GM12878 (cell line): ENCODE data around the gene C4B. TPM values are rescaled to one million over a fixed set of nuclear protein-coding genes. Genes with fewer than 3 reads are reported as not detected.
"Not testable (repeated sequence)": the region's sequence is repeated elsewhere in the genome, so short reads cannot be mapped to it uniquely, and the experiment has no call there.

Experiments
- ATAC-seq: fragments of 200-7000 bp; cut with Tn5 transposase; 3 replicates; pipeline ENCODE4 v1.9.1; 2020; ENCODE audit warnings: mild to moderate bottlenecking, moderate library complexity
- BruUV-seq: library from RNA; stranded (reverse); fragments of 400-500 nt; replicated peaks from 2 replicates; lab custom pipeline; 2021; lab: Mats Ljungman, UMichigan
- CTCF ChIA-PET: fragments of 300-600 bp; sonication (Branson Sonifier 250); formaldehyde crosslinking; extraction: SDS; loops from one replicate; lab custom pipeline; 2021; ENCODE audit warnings: inconsistent platforms; lab: Yijun Ruan, JAX
- POLR2A ChIA-PET: fragments of 350-600 bp; formaldehyde crosslinking; extraction: SDS; loops from one replicate; lab custom pipeline; 2021; ENCODE audit warnings: inconsistent platforms; lab: Charles Lee
- RAD21 ChIA-PET: fragments of 300-600 bp; sonication (Branson Sonifier 250); formaldehyde crosslinking; loops from one replicate; lab custom pipeline; 2023; ENCODE audit warnings: antibody characterized with exemption; ENCODE audit not compliant: unreplicated experiment; lab: Charles Lee
- SMC1A ChIA-PET: fragments of 300-600 bp; sonication (Branson Sonifier 250); formaldehyde crosslinking; loops from one replicate; lab custom pipeline; 2023; ENCODE audit not compliant: unreplicated experiment, uncharacterized antibody; lab: Charles Lee
- DNase-seq: peaks from one replicate; pipeline ENCODE4 v3.0.0-alpha.2; 2011; ENCODE audit warnings: low read depth, low spot score
- FAIRE-seq: peaks from 3 replicates; lab custom pipeline; 2011; peaks lifted over from hg19 to GRCh38; lab: Jason Lieb, UNC
- H2AFZ ChIP-seq: 2 replicates; pipeline ENCODE4 v1.6.0; 2011; ENCODE audit warnings: low read depth, low read length, control low read depth; ENCODE audit not compliant: control insufficient read depth
- H3K27ac ChIP-seq: 2 replicates; pipeline ENCODE4 v1.5.1; 2011; ENCODE audit warnings: control low read depth; ENCODE audit not compliant: control insufficient read depth, insufficient read depth
- H3K27me3 ChIP-seq, 2 experiments: replicated peaks in 1 of 2; 2 replicates each; pipeline versions ENCODE4 v1.6.0 to v1.6.1; 2011; ENCODE audit warnings: low read length in 1 of 2; ENCODE audit not compliant: control insufficient read depth in 2 of 2, insufficient read depth in 2 of 2
- H3K36me3 ChIP-seq, 2 experiments: 2 replicates each; pipeline ENCODE4 v1.5.1; 2011; ENCODE audit warnings: low read length in 1 of 2; ENCODE audit not compliant: control insufficient read depth in 2 of 2, insufficient read depth in 2 of 2
- H3K4me1 ChIP-seq: 2 replicates; pipeline ENCODE4 v1.6.1; 2011; ENCODE audit warnings: mild to moderate bottlenecking, low read length, moderate library complexity, mixed read lengths; ENCODE audit not compliant: control insufficient read depth, insufficient read depth
- H3K4me2 ChIP-seq: 2 replicates; pipeline ENCODE4 v1.6.0; 2011; ENCODE audit warnings: control low read depth; ENCODE audit not compliant: control insufficient read depth, insufficient read depth
- H3K4me3 ChIP-seq: fragments of 200-600 bp; sonication (generic); 2 replicates; pipeline ENCODE4 v1.5.1; 2016
- H3K79me2 ChIP-seq: 2 replicates; pipeline ENCODE4 v1.6.0; 2011; ENCODE audit warnings: low read length; ENCODE audit not compliant: control insufficient read depth, insufficient read depth
- H3K9ac ChIP-seq: 2 replicates; pipeline ENCODE4 v1.8.0; 2011; ENCODE audit warnings: low read length, control low read depth, mixed read lengths; ENCODE audit not compliant: control insufficient read depth, insufficient read depth
- H3K9me3 ChIP-seq: replicated peaks from 3 replicates; pipeline ENCODE4 v1.5.1; 2011; ENCODE audit warnings: mild to moderate bottlenecking, low read length; ENCODE audit not compliant: control insufficient read depth, insufficient read depth
- H4K20me1 ChIP-seq: 2 replicates; pipeline ENCODE4 v1.6.0; 2011; ENCODE audit not compliant: control insufficient read depth, insufficient read depth
- ATF7 ChIP-seq: fragments of 450-650 bp; IDR thresholded peaks from 2 replicates; pipeline ENCODE4 v1.6.1; 2016; ENCODE audit warnings: low read depth, mild to moderate bottlenecking
- BRCA1 ChIP-seq: IDR thresholded peaks from 2 replicates; pipeline ENCODE4 v1.6.1; 2011; ENCODE audit warnings: low read depth, low read length, improper control_type of control experiment
- CEBPB ChIP-seq, 2 experiments: fragments of 150-350 bp in 1 of 2; IDR thresholded peaks; 2 replicates each; pipeline ENCODE4 v1.6.1; 2012 to 2014; ENCODE audit warnings: low read depth in 2 of 2, low read length in 2 of 2, borderline replicate concordance in 1 of 2, inconsistent platforms in 1 of 2
- GATAD2B ChIP-seq: fragments of 450-650 bp; conservative IDR thresholded peaks from 2 replicates; pipeline ENCODE4 v1.6.1; 2017; ENCODE audit warnings: low read depth, mild to moderate bottlenecking, moderate library complexity
- MYB ChIP-seq: fragments of 150-350 bp; IDR thresholded peaks from 2 replicates; pipeline ENCODE4 v1.6.1; 2014; ENCODE audit warnings: mild to moderate bottlenecking, low read depth, low read length, borderline replicate concordance
- NFIC ChIP-seq: IDR thresholded peaks from 2 replicates; pipeline ENCODE4 v1.6.1; 2012; ENCODE audit warnings: low read depth, mild to moderate bottlenecking, inconsistent platforms, low read length, moderate library complexity
- NRF1 ChIP-seq: conservative IDR thresholded peaks from 2 replicates; pipeline ENCODE4 v1.6.1; 2011; ENCODE audit warnings: mild to moderate bottlenecking, low read depth, low read length, improper control_type of control experiment
- PAX8 ChIP-seq: fragments of 450-650 bp; IDR thresholded peaks from 2 replicates; pipeline ENCODE4 v1.6.1; 2017; ENCODE audit warnings: mild to moderate bottlenecking, moderate library complexity
- PML ChIP-seq: IDR thresholded peaks from 2 replicates; pipeline ENCODE4 v1.6.1; 2012; ENCODE audit warnings: low read length, inconsistent platforms
- RAD21 ChIP-seq: IDR thresholded peaks from 2 replicates; pipeline ENCODE4 v1.6.1; 2011; ENCODE audit warnings: mild to moderate bottlenecking, low read depth, low read length, moderate library complexity; ENCODE audit not compliant: insufficient read depth
- RFX5 ChIP-seq: IDR thresholded peaks from 2 replicates; pipeline ENCODE4 v1.6.1; 2011; ENCODE audit warnings: low read depth, low read length, improper control_type of control experiment
- SMC3 ChIP-seq: IDR thresholded peaks from 2 replicates; pipeline ENCODE4 v1.6.1; 2011; ENCODE audit warnings: low read length, improper control_type of control experiment, borderline replicate concordance
- YY1 ChIP-seq: IDR thresholded peaks from 2 replicates; pipeline ENCODE4 v1.6.1; 2011; ENCODE audit warnings: low read depth, mild to moderate bottlenecking, low read length
- WGBS: methylation state at CpG from one replicate; pipeline ENCODE4 v1.1.6; 2016; ENCODE audit warnings: low lambda C conversion rate; ENCODE audit not compliant: insufficient replicate concordance, insufficient coverage; ENCODE audit errors: missing lambda C conversion rate; 5-methylcytosine and 5-hydroxymethylcytosine counted together
- in situ Hi-C: fragments of 300-500 bp; cut with MboI; formaldehyde crosslinking; loops from 9 replicates; pipeline ENCODE4 v1.14.3; 2018; ENCODE audit warnings: mixed read lengths
- intact Hi-C: fragments of 100-400 bp; cut with micrococcal nuclease; formaldehyde crosslinking; loops from one replicate; pipeline ENCODE4 v1.14.2; 2022; ENCODE audit not compliant: unreplicated experiment
- polyA plus RNA-seq, 11 experiments: library from polyadenylated mRNA; depleted of rRNA in 4 of 11; unstranded in 6 of 11; stranded (reverse) in 5 of 11; fragments of >200 nt; fragmentation: Nextera tagmentation in 4 of 11; fragmentation: Illumina TruSeq in 1 of 11; extraction: Ambion mirVana in 4 of 11; extraction: Trizol in 1 of 11; gene quantifications; 1 replicate in 1 of 11; 2 replicates in 10 of 11; pipeline versions ENCODE4 v1.2.1 to v1.2.3, GENCODE V29; 2011 to 2016; ENCODE audit warnings: inconsistent platforms in 2 of 11, missing spikeins in 2 of 11, low read depth in 1 of 11
- total RNA-seq, 4 experiments: library from RNA; depleted of rRNA in 3 of 4; stranded (reverse); fragments of >200 nt in 3 of 4; fragmentation: Illumina TruSeq in 1 of 4; extraction: Trizol in 1 of 4; gene quantifications; 2 replicates each; pipeline versions ENCODE4 v1.2.1 to v1.2.3, GENCODE V29; 2013 to 2021
- TF ChIP-seq, protein P1 (sequence below), 3 experiments: IDR thresholded peaks in 2 of 3; conservative IDR thresholded peaks in 1 of 3; 2 replicates each; pipeline ENCODE4 v1.5.1; 2011; ENCODE audit warnings: low read depth in 3 of 3, low read length in 3 of 3, mild to moderate bottlenecking in 3 of 3, control low read depth in 2 of 3, moderate library complexity in 2 of 3, inconsistent platforms in 1 of 3, mixed read lengths in 1 of 3; ENCODE audit not compliant: control insufficient read depth in 2 of 3, insufficient read depth in 1 of 3; ENCODE audit errors: extremely low read depth in 1 of 3

C4B gene
- total and polyA plus RNA-seq, 10 of the 15 experiments (the other 5 are each of a cell fraction or from before 2014, with no cell fraction given) = 0.13 to 5.6 (median 1.7) TPM; not detected in 1

DNA sequence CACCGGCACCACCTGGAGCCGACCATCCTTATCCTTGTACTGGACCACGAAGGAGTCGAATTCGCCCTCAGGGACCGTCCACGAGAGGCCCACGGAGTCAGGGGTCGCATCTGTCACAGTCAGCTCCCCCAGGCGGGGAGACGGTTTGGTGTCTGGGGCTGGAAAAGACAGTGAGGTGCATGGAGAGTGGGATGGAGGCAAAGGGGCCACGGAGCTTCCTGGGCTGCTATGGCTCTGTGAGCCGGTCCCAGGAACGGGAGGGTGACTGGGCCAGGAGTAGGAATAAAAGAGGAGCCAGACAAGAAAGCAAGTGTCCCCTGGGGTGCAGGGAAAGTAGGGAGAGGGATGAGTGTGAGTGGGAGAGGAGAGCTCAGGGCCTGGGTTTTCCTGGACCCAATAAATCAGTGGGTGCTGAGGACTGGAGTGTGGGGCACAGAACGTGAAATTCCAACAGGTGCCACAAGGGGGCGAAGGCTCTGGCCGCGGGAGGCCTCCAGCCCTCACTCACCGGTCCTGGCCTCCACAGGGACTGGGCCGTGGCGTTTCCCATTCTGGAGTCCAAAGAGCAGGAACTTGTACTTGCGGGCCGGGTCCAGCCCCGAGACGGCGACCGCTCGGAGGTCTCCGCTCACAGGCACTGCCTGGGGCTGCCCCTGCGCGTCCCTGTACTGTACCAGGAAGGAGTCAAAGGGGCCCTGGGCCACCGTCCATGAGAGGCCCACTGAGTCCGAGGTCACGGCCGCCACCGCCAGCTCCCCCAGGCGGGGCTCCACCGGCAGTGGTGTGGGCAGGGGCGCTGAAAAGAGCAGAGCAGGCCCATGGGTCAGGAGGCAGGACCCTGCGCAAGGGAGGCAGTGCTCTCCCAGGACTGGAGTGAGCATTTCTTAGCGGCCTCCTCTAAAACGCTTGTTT, 33.5 kb downstream of the C4B start:
- FAIRE-seq (peak; percentile 64), ATAC-seq (peak; percentile 96), DNase-seq (no peak)
- BruUV-seq = no TSS peak
- Histone ChIP-seq H3K4me3 (no peak overlapping the region), H3K27ac (no peak overlapping the region), H4K20me1 (no peaks in the 10 kb centered on the region), H3K27me3 (peaks cover 0 to 3% of the 10 kb centered on the region in 2 experiments; a peak in 2 of 4 replicates), H3K9ac (no peak overlapping the region), H3K4me2 (no peak overlapping the region), H3K36me3 (no peaks in the 10 kb centered on the region), H3K9me3 (no peaks in the 10 kb centered on the region), H3K79me2 (no peaks in the 10 kb centered on the region), H2AFZ (no peak overlapping the region), H3K4me1 (no peaks in the 10 kb centered on the region)
- intact Hi-C loops (loop anchor here (10.0 kb wide), 1 partner anchor 107 kb away; the partner anchor contains the start of genes PPT2 and PRRT1), in situ Hi-C loops (no loop called here)
- ChIA-PET POLR2A (no interaction called here), SMC1A (interaction anchor here (0.6 to 0.7 kb wide), 3 partner anchors 113 to 739 kb away, joined by 3 read pairs; no protein-coding TSS in a partner anchor), RAD21 (interaction anchor here (0.8 kb wide), 1 partner anchor 664 kb away, joined by 3 read pairs; no protein-coding TSS in a partner anchor), CTCF (interaction anchor here (0.9 to 2.6 kb wide), 5 partner anchors 15 to 107 kb away, joined by 3 to 6 read pairs (median 3); no protein-coding TSS in a partner anchor)
- TF ChIP-seq RAD21 = peak; percentile 38; the same call in 1 of the 2 replicates
- peak; percentile 57 for TF ChIP-seq SMC3
- no peak for TF ChIP-seq NRF1
- peak; percentile 59; the same call in 1 of the 2 replicates for TF ChIP-seq YY1
- no peak for TF ChIP-seq NFIC
- no peak for TF ChIP-seq PAX8
- TF ChIP-seq, protein P1, sequence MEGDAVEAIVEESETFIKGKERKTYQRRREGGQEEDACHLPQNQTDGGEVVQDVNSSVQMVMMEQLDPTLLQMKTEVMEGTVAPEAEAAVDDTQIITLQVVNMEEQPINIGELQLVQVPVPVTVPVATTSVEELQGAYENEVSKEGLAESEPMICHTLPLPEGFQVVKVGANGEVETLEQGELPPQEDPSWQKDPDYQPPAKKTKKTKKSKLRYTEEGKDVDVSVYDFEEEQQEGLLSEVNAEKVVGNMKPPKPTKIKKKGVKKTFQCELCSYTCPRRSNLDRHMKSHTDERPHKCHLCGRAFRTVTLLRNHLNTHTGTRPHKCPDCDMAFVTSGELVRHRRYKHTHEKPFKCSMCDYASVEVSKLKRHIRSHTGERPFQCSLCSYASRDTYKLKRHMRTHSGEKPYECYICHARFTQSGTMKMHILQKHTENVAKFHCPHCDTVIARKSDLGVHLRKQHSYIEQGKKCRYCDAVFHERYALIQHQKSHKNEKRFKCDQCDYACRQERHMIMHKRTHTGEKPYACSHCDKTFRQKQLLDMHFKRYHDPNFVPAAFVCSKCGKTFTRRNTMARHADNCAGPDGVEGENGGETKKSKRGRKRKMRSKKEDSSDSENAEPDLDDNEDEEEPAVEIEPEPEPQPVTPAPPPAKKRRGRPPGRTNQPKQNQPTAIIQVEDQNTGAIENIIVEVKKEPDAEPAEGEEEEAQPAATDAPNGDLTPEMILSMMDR (IDR thresholded peaks at IDR 0.05 in 2 of 3, conservative IDR thresholded peaks at IDR 0.05 in 1 of 3; ENCODE audit: control insufficient read depth in 2 of 3, extremely low read depth in 1 of 3, insufficient read depth in 1 of 3, low read depth in 3 of 3, low read length in 3 of 3) = peak; percentile 78 to 90 (median 81)
- no peak for TF ChIP-seq ATF7
- no peak for TF ChIP-seq BRCA1
- TF ChIP-seq CEBPB (IDR thresholded peaks at IDR 0.05; ENCODE audit: borderline replicate concordance in 1 of 2, low read depth in 2 of 2, low read length in 2 of 2) = no peak
- TF ChIP-seq RFX5 = 0 out of 2 replicates have a peak, but pooled peaks have one; percentile 16
- TF ChIP-seq MYB = no peak
- no peak for TF ChIP-seq GATAD2B
- TF ChIP-seq PML = no peak
- WGBS = 25% methylated on average over 42 of the region's 42 CpGs

DNA sequence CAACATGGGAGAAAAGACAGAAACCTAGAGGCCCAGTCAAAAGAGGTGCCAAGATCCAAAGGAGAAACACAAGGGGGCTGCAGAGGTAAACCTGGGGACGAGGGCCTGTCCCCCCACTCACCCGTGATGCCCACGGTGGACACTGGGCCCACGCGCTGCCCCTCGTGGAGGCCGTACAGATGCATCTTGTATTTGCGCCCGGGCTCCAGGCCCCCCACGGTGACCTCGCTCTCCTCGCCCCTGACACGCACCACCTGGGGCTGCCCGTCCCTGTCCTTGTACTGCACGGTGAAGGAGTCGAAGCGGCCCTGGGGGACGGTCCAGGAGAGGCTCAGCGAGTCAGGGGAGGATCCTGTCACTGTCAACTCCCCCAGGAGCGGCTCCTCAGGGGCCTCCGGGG, 34.6 kb downstream of the C4B start:
- H2AFZ ChIP-seq, H3K27me3 ChIP-seq, RAD21 ChIA-PET, DNase-seq, H3K4me3 ChIP-seq, H3K79me2 ChIP-seq, H3K9ac ChIP-seq, H3K36me3 ChIP-seq, H3K4me2 ChIP-seq, H3K9me3 ChIP-seq, H4K20me1 ChIP-seq, H3K27ac ChIP-seq, BruUV-seq, ATAC-seq, in situ Hi-C loops, H3K4me1 ChIP-seq, POLR2A ChIA-PET, FAIRE-seq: not testable (repeated sequence)
- intact Hi-C loops = loop anchor here (10.0 kb wide), 1 partner anchor 106 kb away; the partner anchor contains the start of genes PPT2 and PRRT1
- ChIA-PET CTCF (interaction anchor here (1.2 to 2.6 kb wide), 2 partner anchors 22 to 44 kb away, joined by 3 to 6 read pairs; no protein-coding TSS in a partner anchor), SMC1A (interaction anchor here (0.7 kb wide), 2 partner anchors 114 to 738 kb away, joined by 3 read pairs; no protein-coding TSS in a partner anchor)
- WGBS = 40% methylated on average over 21 of the region's 21 CpGs
